Fibroblast of the aortic adventitia (primary cell): Measurements from ENCODE around the gene MTRF1. TPM values are rescaled to one million over a fixed set of nuclear protein-coding genes. Genes with fewer than 3 reads are reported as not detected.

Source experiments
- DNase-seq: peaks from one replicate; pipeline ENCODE4 v3.0.0-alpha.2; 2010; ENCODE audit warnings: low read depth
- H3K4me3 ChIP-seq: 2 replicates; pipeline ENCODE4 v1.5.1; 2011; ENCODE audit warnings: low read depth, mild to moderate bottlenecking, control low read depth, low read length, moderate library complexity
- total RNA-seq: library from RNA; depleted of rRNA; stranded (reverse); fragments of >200 nt; gene quantifications from 2 replicates; pipeline ENCODE4 v1.2.3, GENCODE V29; 2012; ENCODE audit warnings: low replicate concordance
- TF ChIP-seq, protein P1 (sequence below): IDR thresholded peaks from 2 replicates; pipeline ENCODE4 v1.5.1; 2011; ENCODE audit warnings: mild to moderate bottlenecking, low read length, control low read depth, inconsistent platforms; ENCODE audit not compliant: insufficient read depth

The MTRF1 gene
- total RNA-seq, 1 donor = 11.8 TPM

DNA sequence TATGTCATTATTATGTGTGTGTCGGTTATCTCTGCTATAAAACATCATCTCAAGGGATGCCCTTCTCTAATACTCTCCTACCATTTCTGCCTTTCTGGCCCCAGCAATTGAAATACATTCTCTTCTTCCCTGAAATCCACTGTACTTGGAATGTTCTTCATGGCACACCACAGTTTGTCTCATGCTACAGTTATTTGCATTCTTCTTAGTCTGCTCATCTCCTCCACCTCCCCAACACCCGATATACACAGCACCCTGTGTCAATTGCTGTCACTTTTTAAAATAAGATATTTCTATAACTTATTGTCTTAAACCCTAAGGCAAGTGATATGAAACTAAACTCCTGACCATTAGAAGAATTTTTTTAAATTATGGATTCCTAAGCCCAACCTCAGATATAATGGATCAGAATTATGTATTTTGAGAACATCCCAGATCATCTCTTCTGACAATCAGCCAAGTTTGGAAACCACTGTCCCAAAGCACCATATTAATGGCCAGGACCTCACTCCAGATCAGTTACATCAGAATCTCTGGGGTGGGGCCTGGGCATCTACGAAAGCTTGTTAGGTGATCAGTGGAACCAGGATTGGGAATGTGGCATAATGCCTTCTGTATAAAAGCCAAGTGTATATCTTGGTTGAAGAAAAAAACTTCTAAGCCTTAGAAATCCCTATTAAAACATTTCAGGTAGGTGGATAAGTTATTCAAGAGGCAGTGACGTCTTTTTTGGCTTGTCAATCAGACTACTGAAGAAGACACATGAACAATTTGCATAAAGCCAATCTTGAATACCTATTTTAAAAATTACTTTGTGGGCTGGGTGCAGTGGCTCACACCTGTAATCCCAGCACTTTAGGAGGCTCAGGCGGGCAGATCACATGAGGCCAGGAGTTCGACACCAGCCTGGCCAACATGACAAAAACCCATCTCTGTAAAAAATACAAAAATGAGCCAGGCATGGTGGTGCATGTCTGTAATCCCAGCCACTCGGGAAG is 39.0 kb downstream of the MTRF1 start:
- TF ChIP-seq, protein P1, sequence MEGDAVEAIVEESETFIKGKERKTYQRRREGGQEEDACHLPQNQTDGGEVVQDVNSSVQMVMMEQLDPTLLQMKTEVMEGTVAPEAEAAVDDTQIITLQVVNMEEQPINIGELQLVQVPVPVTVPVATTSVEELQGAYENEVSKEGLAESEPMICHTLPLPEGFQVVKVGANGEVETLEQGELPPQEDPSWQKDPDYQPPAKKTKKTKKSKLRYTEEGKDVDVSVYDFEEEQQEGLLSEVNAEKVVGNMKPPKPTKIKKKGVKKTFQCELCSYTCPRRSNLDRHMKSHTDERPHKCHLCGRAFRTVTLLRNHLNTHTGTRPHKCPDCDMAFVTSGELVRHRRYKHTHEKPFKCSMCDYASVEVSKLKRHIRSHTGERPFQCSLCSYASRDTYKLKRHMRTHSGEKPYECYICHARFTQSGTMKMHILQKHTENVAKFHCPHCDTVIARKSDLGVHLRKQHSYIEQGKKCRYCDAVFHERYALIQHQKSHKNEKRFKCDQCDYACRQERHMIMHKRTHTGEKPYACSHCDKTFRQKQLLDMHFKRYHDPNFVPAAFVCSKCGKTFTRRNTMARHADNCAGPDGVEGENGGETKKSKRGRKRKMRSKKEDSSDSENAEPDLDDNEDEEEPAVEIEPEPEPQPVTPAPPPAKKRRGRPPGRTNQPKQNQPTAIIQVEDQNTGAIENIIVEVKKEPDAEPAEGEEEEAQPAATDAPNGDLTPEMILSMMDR = no peak
- peak; percentile 66 for DNase-seq
- H3K4me3 ChIP-seq = no peak overlapping the region

DNA sequence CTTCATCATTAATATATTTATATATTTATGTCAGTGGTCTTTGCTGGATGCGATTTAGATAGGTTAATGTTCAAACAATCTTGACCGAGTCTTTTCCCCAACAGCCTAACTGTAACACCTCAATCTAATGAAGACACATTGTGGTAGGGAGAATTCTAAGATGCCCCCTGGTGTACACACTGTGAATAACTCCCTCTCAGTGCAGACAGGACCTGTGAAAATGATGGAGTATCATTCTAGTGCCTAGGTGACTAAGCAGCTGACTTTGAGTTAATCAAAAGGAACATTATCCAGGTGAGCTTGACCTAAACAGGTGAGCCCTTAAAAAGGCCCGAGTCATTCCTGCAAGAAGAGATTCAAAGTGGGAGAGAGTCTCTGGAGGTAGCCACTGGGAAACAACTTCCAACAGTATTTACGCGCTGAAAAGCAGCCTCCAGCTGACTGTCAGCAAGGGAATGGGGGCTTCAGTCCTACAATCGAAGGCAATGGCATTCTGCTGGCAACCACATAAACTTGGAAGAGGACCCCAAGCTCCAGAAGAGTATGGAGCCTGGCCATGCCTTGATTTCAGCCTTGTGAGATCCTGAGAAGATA is 41.0 kb downstream of the MTRF1 start:
- TF ChIP-seq, protein P1 = peak; percentile 78
- no peak overlapping the region for H3K4me3 ChIP-seq
- DNase-seq = peak; percentile 71

DNA sequence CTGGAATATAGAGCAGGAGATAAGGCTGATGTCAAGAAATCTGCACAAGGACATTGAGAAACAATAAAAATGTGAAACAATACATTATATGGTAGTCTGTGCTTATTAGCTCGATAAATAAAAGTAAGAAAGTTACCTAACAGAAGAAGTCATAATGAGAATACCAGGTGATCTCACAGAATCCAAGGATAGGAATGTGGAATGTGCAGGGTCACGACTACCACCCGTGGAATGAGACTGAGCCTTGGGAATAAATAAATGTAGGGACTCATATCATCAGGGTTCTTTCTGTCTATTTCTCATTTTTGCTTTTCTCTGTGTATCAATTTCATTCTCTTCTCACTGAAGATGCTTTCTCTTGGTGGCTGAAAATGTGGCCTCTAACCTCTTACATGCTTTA is 43.0 kb downstream of the MTRF1 start:
- no peak overlapping the region for H3K4me3 ChIP-seq
- no peak for DNase-seq
- TF ChIP-seq, protein P1 = no peak

DNA sequence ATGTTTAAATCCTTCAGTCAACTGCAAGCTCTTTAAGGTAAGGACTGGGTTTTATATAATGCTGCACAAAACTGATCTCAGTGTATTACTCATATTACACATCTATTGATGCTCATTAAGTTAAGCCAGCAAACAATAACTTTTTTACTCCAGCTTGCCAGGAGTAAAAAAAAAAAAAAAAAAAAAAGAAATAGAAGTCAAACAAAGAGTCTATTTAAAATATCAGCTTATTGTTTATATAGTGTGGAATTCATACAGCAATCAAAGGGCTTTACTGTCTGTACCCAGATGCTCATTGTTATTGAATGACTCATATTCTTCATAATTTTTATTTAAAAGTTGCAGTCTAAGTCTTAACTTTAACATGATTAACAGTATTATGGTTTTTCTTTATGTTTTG is 47.2 kb downstream of the MTRF1 start:
- peak; percentile 54 for DNase-seq
- H3K4me3 ChIP-seq = no peak overlapping the region
- TF ChIP-seq, protein P1 = no peak

DNA sequence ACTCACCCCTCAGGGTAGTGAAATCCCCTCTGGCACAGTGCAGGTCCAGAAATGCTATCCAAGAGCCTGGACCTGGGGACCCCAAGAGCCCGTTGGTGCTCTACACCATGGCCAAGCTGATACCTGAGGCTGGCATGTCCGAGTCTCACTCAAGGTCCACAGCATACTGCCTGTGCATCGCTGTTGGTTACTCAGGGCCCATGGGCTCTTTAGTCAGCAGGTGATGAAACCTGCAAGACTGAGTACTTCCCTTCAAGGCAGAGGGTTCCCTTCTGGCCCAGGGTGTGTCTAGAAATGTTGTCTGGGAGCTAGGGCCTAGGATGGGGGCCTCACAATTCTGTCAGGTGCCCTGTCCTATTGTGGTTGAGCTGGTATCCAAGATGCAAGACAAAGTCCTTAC is 49.5 kb downstream of the MTRF1 start:
- TF ChIP-seq, protein P1 = no peak
- no peak for DNase-seq
- H3K4me3 ChIP-seq = no peak overlapping the region

DNA sequence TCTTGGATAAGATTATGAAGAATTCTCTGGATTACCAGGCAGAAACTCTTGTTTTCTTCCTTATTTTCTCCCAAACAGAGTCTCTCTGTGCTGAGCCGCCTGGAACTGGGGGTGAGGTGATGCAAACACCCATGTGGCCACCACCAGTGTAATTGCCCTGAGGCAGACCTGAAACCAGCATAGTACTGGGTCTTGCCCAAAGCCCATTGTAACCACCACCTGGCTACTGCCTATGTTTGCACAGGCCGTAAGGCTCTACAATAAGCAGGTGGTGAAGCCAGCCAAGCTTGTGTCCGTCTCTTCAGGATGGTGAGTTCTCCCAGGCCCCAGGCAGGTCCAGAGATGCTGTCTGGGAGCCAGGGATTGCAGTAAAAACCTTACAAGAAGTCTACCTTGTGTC is 50.1 kb downstream of the MTRF1 start:
- H3K4me3 ChIP-seq = no peak overlapping the region
- TF ChIP-seq, protein P1 = no peak

More for the DNA sequence above, 50.1 kb downstream of the MTRF1 start:
- DNase-seq = no peak
